Mucosa of rectum (tissue), 2 donors: ENCODE data around the gene ASGR1.

Source experiments
- H3K27ac ChIP-seq, 2 donors: one replicate each; pipeline ENCODE4 v1.7.0; 2013; ENCODE audit warnings: inconsistent platforms in 2 of 2, low read depth in 2 of 2, low read length in 2 of 2
- H3K27me3 ChIP-seq, 2 donors: one replicate each; pipeline ENCODE4 v1.7.0; 2013; ENCODE audit warnings: low read length in 2 of 2; ENCODE audit not compliant: control insufficient read depth in 2 of 2, insufficient read depth in 2 of 2
- H3K36me3 ChIP-seq, 2 donors: one replicate each; pipeline ENCODE4 v1.7.0; 2013; ENCODE audit warnings: low read length in 2 of 2; ENCODE audit not compliant: control insufficient read depth in 2 of 2, insufficient read depth in 2 of 2
- H3K4me1 ChIP-seq, 2 donors: one replicate each; pipeline ENCODE4 v1.7.0; 2013; ENCODE audit warnings: low read length in 2 of 2, mild to moderate bottlenecking in 1 of 2; ENCODE audit not compliant: control insufficient read depth in 2 of 2, insufficient read depth in 2 of 2
- H3K4me3 ChIP-seq, 2 donors: one replicate each; pipeline ENCODE4 v1.7.0; 2013; ENCODE audit warnings: low read length in 2 of 2
- H3K9ac ChIP-seq, 2 donors: one replicate each; pipeline ENCODE4 v1.7.0; 2013; ENCODE audit warnings: low read length in 2 of 2, low read depth in 1 of 2, mild to moderate bottlenecking in 1 of 2
- H3K9me3 ChIP-seq, 2 donors: one replicate each; pipeline ENCODE4 v1.7.0; 2013; ENCODE audit warnings: low read length in 2 of 2; ENCODE audit not compliant: control insufficient read depth in 2 of 2
- donor health status: healthy.
- donor health status: Normal muscosa, but diverticular disease.

Gene ASGR1

DNA sequence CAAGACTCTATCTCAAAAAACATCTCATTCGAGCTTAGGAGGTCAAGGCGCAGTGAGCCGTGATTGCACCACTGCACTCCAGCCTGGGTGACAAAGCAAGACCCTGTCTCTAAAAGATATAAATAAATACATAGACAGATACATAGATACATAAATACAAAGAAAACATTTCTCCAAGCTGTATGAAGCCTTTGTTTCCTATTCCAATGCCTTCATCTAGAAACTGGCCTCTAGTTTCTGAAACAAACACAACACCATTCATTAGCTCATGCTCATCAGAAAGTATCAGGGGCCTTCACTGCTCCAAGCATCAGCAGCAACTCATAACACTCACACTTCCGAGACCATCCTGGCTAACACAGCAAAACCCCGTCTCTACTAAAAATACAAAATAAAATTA lies 54.2 kb downstream of the ASGR1 start:
- H3K36me3 ChIP-seq: no peaks in the 10 kb centered on the region

GRCh38 chr17:7123844-7124243 lies 55.3 kb downstream of the ASGR1 start:
- Histone ChIP-seq H3K4me1 (no peaks in the 10 kb centered on the region), H3K27me3 (no peaks in the 10 kb centered on the region), H3K36me3 (no peaks in the 10 kb centered on the region), H3K27ac (no peak overlapping the region), H3K4me3 (no peak overlapping the region), H3K9me3 (no peaks in the 10 kb centered on the region), H3K9ac (no peak overlapping the region)

More for the DNA sequence above, 54.2 kb downstream of the ASGR1 start:
- H3K4me1 ChIP-seq: no peaks in the 10 kb centered on the region
- no peaks in the 10 kb centered on the region for H3K27me3 ChIP-seq
- no peak overlapping the region for H3K4me3 ChIP-seq
- no peaks in the 10 kb centered on the region for H3K9me3 ChIP-seq
- no peak overlapping the region for H3K27ac ChIP-seq
- no peak overlapping the region for H3K9ac ChIP-seq
